SJSA1 (cell line): ENCODE measurements around the gene PIGK. TPM values are rescaled to one million over a fixed set of nuclear protein-coding genes. Genes with fewer than 3 reads are reported as not detected.

Experiments
- total RNA-seq: library from RNA; depleted of rRNA; stranded (reverse); fragments of >200 nt; shearing (Covaris generic); gene quantifications from 2 replicates; pipeline ENCODE4 v1.2.3, GENCODE V29; 2014; rRNA removed

PIGK gene
- total RNA-seq, 1 experiment from 2014 or later = 70.4 TPM

Other genes with a start within 250 kb of the PIGK start
- 0.60 and 1.4 TPM in 2 replicates for gene AK5, start 62.6 kb upstream of the PIGK start, total RNA-seq